Chondrocyte (in vitro differentiated cells): ENCODE data around the gene COL6A1. TPM values are rescaled to one million over a fixed set of nuclear protein-coding genes. Genes with fewer than 3 reads are reported as not detected.
"Not testable (repeated sequence)": the region's sequence is repeated elsewhere in the genome, so short reads cannot be mapped to it uniquely, and the experiment has no call there.

Experiments used
- DNase-seq: peaks from one replicate; pipeline ENCODE4 v3.0.0; 2021; ENCODE audit warnings: mixed read lengths, low spot score
- H3K27ac Mint-ChIP-seq: one replicate; pipeline ENCODE4 v1.8.0; 2021; ENCODE audit warnings: mild to moderate bottlenecking, moderate library complexity, mixed read lengths; ENCODE audit not compliant: unreplicated experiment
- H3K27me3 Mint-ChIP-seq: 2 replicates; pipeline ENCODE4 v1.8.0; 2021; ENCODE audit warnings: low read depth, mixed read lengths
- H3K36me3 Mint-ChIP-seq: 2 replicates; pipeline ENCODE4 v1.8.0; 2021; ENCODE audit warnings: low read depth, mixed read lengths
- H3K4me1 Mint-ChIP-seq: 2 replicates; pipeline ENCODE4 v1.8.0; 2021; ENCODE audit warnings: low read depth, mild to moderate bottlenecking, mixed read lengths
- H3K4me3 Mint-ChIP-seq: one replicate; pipeline ENCODE4 v1.8.0; 2021; ENCODE audit warnings: mild to moderate bottlenecking, moderate library complexity, mixed read lengths; ENCODE audit not compliant: unreplicated experiment
- H3K9me3 Mint-ChIP-seq: 2 replicates; pipeline ENCODE4 v1.8.0; 2021; ENCODE audit warnings: low read depth, mixed read lengths
- total RNA-seq: library from RNA; stranded (reverse); gene quantifications from 3 replicates; pipeline ENCODE4 v1.2.1, GENCODE V29; 2021
- TF ChIP-seq, protein P1 (sequence below): fragments of 200-600 bp; sonication (generic); IDR thresholded peaks from 2 replicates; pipeline ENCODE4 v1.5.0; 2021; ENCODE audit warnings: antibody characterized with exemption, mild to moderate bottlenecking, moderate library complexity

COL6A1 gene
- total RNA-seq, 1 donor from 2014 or later: 1,052 TPM

DNA sequence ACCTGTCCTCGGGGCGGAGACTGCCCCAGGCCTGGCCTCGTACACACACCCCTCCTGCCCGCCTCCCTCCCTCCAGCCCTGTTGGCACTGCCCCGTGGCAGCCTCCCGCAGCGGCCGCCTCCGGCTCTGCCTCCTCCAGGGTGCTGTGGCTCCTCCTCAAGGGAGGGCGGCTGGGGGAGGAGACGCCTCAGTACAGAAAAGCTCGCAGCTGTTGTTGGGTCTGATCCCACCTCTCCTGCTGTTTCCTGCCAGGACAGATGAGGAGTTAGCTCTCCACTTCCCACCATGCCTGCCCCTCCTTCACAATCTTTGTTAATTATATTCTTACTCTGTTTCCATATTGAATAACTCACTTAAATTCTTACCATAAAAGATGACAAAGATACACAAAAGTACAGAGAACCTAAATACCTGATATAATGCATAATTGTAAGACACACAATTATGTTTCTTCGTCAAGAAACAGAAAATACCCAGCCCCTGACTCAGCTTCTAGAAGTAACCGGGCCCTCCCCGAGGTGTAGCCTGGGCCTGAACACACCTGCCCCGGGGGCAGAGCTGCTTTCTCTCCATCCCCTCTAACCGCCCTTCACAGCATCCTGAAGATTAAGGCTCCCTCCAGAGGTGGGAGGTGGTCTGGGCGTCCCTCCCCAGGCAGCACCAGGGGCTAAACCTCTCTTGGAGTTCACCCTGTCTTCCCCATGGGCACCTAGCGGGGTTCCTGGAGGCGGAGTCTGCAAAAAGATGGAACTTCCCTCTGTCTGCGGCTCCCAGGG, 30.6 kb upstream of the COL6A1 start:
- DNase-seq: no peak

DNA sequence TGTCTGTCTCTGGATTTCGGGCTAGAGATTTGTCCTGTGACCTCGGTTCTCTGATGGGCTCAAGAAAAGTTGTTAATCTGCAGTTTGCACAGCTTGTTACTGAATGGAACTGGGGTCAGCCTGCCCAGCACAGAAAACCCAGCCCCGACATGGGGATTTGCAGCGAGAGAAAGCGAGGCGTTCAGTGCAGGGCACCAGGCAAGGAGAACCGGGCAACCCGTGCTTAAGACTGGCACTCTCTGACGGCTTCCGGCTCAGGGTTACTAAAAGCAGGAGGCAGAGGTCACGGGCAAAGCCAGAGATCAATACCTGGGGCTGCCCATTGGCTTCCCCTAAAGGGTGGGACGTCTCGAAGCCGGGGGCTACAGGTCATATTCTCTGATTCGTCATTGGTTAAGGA, 29.9 kb upstream of the COL6A1 start:
- Mint-ChIP-seq H3K9me3 (no peaks in the 10 kb centered on the region), H3K27ac (no peak overlapping the region), H3K36me3 (no peaks in the 10 kb centered on the region), H3K27me3 (no peaks in the 10 kb centered on the region), H3K4me1 (peaks cover 42% of the 10 kb centered on the region), H3K4me3 (no peak overlapping the region)
- TF ChIP-seq, protein P1, sequence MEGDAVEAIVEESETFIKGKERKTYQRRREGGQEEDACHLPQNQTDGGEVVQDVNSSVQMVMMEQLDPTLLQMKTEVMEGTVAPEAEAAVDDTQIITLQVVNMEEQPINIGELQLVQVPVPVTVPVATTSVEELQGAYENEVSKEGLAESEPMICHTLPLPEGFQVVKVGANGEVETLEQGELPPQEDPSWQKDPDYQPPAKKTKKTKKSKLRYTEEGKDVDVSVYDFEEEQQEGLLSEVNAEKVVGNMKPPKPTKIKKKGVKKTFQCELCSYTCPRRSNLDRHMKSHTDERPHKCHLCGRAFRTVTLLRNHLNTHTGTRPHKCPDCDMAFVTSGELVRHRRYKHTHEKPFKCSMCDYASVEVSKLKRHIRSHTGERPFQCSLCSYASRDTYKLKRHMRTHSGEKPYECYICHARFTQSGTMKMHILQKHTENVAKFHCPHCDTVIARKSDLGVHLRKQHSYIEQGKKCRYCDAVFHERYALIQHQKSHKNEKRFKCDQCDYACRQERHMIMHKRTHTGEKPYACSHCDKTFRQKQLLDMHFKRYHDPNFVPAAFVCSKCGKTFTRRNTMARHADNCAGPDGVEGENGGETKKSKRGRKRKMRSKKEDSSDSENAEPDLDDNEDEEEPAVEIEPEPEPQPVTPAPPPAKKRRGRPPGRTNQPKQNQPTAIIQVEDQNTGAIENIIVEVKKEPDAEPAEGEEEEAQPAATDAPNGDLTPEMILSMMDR: no peak
- DNase-seq: no peak

More for the DNA sequence above, 30.6 kb upstream of the COL6A1 start:
- Mint-ChIP-seq H3K27me3 (no peaks in the 10 kb centered on the region), H3K27ac (peak overlapping the region; percentile 32), H3K4me3 (no peak overlapping the region), H3K36me3 (no peaks in the 10 kb centered on the region), H3K9me3 (no peaks in the 10 kb centered on the region), H3K4me1 (peaks cover 42% of the 10 kb centered on the region)
- TF ChIP-seq, protein P1: peak; percentile 16

DNA sequence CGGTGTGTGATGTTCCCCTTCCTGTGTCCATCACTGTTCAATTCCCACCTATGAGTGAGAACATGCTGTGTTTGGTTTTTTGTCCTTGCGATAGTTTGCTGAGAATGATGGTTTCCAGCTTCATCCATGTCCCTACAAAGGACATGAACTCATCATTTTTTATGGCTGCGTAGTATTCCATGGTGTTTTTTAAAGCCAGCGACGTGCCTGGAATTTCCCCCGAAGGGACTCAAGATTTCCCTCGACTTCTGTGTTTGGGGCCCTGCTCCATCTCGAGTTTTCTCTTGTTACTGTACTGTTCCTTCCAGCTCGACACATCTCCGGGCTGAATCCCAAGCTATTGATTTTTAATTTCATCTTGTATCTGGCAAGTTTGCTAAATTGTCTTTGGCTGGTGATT, 29.0 kb upstream of the COL6A1 start:
- H3K27ac Mint-ChIP-seq, H3K27me3 Mint-ChIP-seq: not testable (repeated sequence)
- peaks cover 47% of the 10 kb centered on the region for H3K4me1 Mint-ChIP-seq

DNA sequence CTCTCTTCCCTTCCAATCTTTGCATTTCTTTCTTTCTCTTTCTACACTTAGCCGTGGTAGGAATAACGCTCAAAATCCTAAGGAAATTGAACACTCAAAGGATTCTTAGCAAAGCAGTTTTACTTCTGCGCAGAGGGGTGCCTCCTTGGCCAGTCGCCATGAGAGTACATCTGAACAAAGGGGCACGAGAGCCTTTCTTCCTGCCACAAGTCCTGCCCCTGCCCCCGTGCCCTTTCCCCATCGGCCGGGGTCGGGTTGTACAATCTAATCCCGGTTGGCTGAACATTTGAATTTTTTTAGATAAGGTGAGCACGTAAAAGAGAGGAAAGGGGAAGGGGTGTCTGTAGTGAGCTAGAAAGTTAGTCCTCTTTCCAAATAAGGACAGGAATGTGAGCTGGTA, 28.6 kb upstream of the COL6A1 start:
- TF ChIP-seq, protein P1: no peak
- no peak for DNase-seq
- no peak overlapping the region for H3K4me3 Mint-ChIP-seq
- H3K36me3 Mint-ChIP-seq: no peaks in the 10 kb centered on the region
- no peaks in the 10 kb centered on the region for H3K27me3 Mint-ChIP-seq
- peaks cover 51% of the 10 kb centered on the region for H3K4me1 Mint-ChIP-seq
- no peaks in the 10 kb centered on the region for H3K9me3 Mint-ChIP-seq
- H3K27ac Mint-ChIP-seq: no peak overlapping the region

More for the DNA sequence above, 29.0 kb upstream of the COL6A1 start:
- H3K4me3 Mint-ChIP-seq, H3K9me3 Mint-ChIP-seq, DNase-seq, H3K36me3 Mint-ChIP-seq: not testable (repeated sequence)

DNA sequence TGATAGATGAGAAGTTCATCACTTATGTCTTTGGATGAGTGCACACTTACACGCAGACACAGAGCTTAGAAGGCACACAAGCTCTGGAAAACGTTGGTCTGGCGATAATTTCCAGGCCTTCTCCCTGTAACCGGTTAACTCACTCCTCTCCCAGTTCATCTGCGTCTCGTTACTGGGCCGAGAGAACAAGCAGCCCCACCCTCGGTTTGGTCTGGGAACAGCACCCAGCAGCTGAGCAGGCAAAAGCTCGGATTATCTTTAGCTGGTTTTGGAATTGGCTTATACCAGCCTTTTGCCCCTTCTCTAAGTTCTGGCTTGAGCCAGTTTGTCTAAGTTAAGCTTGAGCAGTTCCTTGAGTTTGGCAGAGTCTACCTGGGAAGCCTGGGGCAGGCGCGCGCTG, 27.3 kb upstream of the COL6A1 start:
- Mint-ChIP-seq H3K27me3 (no peaks in the 10 kb centered on the region), H3K27ac (no peak overlapping the region), H3K36me3 (no peaks in the 10 kb centered on the region), H3K4me1 (peaks cover 62% of the 10 kb centered on the region), H3K4me3 (no peak overlapping the region), H3K9me3 (no peaks in the 10 kb centered on the region)
- DNase-seq: no peak
- TF ChIP-seq, protein P1: peak; percentile 47

DNA sequence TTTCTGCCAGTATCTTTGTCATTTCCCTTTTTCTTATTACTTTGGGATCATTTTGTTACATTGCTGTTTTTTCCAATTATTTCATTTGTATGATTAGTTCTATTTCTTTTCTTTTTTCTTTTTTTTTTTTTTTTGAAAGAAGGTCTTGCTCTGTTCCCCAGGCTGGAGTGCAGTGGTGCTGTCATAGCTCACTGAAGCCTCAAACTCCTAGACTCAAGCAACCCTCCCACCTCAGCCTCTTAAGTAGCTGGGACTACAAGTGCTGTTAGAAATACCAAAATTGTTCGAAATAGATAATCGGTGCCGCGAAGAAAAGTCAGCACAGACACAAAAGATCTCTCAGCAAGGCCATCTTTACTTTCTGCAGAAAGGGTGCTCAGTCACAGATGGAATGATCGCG, 26.6 kb upstream of the COL6A1 start:
- peaks cover 56% of the 10 kb centered on the region for H3K4me1 Mint-ChIP-seq

More for the DNA sequence above, 26.6 kb upstream of the COL6A1 start:
- Mint-ChIP-seq H3K9me3 (no peaks in the 10 kb centered on the region), H3K27ac (no peak overlapping the region), H3K4me3 (no peak overlapping the region), H3K27me3 (no peaks in the 10 kb centered on the region), H3K36me3 (no peaks in the 10 kb centered on the region)
- TF ChIP-seq, protein P1: no peak
- no peak for DNase-seq
